GM19452 (cell line): ENCODE results near the gene PITPNM1.
A peak's percentile ranks its signal among the peaks of the same experiment; 100 is the strongest.
"Not testable (repeated sequence)": the region's sequence is repeated elsewhere in the genome, so short reads cannot be mapped to it uniquely, and the experiment has no call there.

Experiments used
- ATAC-seq: cut with Tn5 transposase; IDR thresholded peaks from one replicate; pipeline ENCODE4 v1.9.1; 2021; ENCODE audit not compliant: unreplicated experiment

Gene PITPNM1

DNA sequence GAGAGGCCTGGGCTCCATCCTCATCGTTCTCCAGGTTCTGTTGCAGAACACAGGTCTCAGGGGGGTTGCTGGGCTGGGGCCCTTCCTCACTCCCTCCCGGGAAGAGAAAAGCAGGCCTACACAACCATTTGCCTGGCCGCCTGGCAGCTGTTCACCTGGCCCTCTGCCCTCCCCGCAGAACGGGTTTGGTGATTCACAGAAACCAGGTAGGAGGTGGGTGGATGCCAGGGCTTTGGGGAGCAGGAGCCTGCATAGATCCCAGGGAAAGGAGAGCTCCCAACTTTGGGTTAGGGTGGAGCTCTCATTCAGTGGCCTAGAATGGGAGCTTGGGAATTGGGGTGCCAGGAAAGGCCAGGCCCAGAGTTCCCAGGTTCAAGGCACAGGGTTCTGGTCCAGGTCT, 37.1 kb downstream of the PITPNM1 start:
- no peak for ATAC-seq

DNA sequence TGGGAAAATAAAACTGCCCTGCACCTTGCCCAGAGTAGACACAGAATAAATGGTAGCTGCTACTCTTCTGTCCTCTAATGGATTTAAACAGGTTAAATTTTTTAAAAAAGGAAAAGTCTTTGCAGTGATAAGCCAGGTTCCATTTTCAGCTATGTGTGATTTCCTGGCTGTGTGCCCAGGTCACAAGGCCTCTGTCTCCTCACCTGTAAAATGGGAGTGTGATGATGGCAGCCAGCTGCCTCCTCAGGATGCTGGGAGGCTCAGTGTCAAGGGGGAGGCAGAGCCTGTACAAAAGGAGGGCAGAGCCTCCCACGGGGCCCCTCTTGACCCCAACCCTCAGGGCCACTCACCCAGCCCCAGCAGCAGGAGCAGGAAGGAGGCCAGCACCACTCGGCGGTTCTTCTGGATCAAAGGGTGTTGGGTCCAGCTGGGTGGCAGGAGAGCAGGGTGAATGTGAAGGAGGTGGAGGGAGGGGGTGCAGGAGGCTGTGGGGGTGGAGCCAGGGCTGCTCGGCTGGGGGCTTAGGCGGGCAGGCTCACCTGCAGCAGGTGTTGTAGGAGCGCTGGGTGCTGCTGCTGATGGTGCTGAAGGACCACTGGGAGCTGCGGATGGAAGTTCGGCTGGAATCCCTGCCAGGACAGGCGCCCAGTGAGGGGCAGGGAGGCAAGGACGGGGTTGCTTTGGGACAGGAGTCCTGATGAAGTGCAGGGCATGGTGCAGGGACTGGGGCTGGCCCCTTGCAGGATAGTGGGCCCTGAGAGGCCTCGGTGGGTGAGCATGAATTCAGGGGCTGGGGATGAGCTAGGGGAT, 38.0 kb downstream of the PITPNM1 start:
- no peak for ATAC-seq

DNA sequence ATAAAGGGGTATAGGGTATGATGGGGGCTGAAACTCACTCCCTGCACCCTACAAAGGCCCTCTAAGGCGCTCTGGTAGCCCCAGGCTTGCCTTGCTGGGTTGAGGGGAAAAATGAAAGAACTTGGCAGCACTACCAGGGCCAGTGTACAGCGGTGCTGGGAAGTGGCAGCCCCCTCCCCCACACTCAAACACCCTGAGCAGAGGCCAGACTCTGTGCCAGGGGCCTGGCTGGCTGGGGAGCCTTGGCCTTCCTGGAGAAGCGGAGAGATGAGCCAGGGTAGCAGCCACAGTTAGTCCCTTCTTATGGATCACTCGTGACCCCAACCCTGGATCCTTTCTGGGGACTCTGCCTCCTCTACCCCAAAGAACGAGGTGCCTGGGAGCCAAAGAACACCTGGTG, 38.8 kb downstream of the PITPNM1 start:
- ATAC-seq = no peak

DNA sequence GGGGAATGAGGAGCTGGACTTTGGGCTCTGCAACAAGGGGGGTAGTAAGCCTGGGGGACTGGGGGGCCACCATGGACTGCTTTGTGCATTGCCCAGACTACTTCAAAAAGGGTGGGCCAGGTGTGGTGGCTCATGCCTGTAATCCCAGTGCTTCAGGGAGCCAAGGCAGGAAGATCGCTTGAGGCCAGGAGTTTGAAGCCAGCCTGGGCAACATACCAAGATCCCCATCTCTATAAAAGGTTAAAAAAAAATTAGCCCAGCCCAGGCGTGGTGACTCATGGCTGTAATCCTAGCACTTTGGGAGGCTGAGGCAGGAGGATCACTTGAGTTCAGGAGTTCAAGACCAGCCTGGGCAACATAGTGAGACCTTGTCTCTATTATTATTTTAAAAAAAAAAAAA, 39.6 kb downstream of the PITPNM1 start:
- not testable (repeated sequence) for ATAC-seq

DNA sequence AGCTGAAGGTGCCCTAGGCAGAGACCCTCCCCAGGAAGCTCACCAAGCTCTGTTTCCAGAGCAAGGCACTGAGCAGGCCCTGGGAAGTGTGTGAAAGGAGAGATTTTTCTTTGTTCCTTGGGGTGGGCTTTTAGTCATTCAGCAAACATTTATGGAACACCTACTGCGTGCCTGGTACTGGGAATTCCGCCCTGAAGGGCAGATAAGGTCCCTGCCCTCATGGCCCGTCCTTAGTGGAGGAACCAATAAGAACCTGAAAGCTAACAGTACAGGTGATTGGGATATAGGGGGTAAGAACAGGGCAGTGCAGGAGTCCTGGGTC, 40.0 kb downstream of the PITPNM1 start:
- no peak for ATAC-seq

DNA sequence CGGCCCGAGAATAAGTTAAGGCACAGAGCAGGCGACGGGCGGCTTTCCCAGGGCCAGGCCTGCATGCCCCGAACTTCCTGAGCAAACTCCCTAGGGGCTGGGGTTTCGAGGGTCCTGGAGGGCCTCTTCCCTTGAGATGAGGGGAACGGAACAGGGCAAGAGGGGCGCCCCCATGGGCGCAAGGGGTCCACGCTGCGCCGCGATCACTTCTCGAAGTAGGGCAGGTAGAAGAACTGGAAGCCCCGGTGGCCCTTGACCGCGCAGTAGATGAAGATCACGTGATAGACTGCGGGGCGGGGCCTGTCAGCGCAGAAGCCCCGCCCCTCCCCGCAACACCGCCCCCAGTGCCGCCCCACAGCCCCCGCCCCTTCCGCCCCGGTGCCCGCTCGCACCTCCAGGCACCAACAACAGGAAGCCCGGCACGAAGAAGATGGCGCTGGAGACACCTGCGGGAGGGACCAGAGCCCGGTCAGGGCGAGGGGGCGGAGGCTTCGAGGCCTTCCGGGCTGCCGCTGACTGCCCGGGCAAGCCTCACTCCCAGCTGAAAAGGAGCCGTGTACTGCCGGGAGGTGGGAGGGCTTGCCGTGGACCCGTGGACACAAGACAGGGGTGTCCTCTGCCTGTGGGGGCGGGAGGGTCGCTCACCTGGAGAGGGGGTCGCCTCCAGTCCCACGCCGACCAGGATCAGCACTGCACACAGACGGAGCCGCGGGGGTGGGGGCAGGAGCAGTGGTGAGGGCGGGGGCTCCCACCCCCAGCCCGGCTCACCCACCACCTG, 40.6 kb downstream of the PITPNM1 start:
- peak; percentile 63 for ATAC-seq

DNA sequence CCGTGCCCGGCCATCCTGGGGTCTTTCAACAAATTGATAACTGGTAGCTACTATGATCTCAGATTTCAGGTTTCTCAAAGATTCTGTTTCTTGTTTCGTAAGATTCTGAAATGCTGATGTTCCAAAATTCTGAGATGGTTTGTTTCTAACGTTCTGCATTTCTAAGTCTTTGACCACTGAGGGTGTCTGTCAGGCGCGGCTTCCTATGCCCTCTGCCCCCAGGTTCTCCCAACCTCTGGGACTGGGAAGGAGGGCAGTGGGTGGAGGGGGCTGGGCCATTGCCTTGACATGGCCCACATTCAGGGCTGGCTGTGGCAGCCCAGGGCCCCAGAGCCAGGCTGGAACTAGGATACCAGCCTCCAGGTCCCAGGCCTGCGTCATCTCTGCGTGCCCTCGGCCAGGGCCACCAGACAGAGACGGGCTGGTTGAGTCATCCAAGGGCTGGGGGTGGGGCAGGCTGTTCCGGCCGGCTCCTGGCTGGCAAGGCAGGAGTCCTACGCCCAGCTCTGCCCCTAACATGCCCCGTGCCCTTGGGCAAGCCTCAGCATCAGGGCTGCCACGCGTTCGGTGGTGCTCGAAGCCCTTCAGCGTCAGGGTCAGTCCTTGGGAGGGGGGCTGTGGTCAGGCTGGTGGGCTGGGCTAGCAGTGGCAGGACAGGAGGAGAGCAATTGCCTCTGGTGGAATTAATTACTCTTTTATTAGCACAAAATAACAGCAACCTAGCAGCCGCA, 41.3 kb downstream of the PITPNM1 start:
- ATAC-seq = no peak

DNA sequence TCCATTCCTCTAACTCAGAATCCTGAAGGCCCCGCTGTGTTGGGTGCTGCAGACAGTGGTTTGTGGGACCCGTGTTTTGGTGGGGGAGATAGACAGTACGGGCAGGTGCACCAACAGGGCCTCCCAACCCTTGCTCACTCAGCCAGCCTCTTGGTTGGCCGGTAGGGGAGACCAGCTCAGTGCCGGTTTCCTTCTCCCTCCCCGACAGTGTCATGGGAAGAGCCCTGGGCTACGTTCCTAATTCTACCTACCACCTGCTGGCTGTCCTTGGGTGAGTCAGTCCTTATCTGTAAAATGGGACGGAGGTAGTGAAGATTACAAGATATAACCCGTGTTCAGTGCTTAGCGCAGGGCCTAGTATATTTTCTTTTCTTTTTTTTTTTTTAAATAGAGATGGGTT, 42.0 kb downstream of the PITPNM1 start:
- ATAC-seq = no peak

DNA sequence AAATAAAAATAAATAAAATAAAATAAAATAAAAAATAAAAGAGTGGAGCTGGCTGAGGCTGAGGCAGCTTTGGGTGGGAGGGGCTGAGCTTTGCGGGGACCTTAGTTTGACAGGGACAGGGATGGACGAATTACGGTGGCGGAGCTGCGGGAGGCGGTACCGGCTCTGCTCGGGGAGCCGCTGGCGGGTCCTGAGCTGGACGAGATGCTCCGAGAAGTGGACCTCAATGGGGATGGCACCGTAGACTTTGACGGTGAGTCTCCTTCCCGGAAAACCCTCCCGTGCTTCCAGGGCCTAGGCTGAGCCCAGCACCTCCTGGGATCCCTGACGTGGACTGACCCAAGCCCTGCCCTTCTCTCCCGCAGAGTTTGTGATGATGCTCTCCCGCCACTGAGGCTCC, 46.9 kb downstream of the PITPNM1 start:
- no peak for ATAC-seq

DNA sequence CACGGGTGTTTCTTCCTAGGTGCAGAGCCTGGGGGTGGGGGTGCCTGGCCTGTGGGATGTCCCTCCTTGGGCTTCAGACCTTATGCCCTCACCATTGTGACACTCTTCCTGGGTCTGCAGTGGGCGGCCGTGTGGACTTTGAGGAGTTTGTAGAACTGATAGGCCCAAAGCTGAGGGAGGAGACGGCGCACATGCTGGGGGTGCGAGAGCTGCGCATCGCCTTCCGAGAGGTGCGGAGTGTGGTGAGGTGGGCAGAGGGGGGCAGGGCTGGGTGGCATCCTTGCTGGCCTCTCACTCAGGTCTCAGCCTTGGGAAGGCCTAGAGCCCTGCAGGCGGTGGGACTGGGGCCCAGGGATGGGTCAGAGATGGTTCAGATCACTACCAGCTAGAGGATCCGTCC, 47.7 kb downstream of the PITPNM1 start:
- ATAC-seq = no peak

DNA sequence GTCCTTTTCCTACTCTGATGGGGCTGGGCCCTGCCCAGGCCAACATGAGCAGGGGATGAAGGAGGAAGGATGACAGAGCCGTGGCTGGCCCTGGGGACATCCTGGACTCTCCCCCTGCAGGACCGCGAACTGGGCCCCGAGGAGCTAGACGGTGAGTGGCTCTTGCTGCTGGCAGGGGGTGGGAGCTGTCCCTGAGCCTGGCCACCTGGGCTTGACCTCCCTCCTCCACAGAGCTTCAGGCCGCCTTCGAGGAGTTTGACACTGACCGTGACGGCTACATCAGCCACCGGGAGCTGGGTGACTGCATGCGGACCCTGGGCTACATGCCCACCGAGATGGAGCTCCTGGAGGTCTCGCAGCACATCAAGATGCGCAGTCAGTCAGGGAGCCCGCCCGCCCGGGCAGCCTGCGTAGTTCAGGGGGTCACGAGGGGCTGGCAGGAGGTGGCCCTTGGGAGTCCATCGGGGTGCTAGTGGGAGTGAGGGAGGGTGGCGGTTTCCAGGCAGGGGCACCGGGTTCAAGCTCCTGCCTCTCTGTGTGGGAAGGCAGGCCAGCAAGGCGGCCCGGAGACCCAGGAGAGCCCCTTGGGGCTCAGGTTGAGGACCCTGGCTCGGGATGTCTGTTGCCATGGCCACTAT, 49.0 kb downstream of the PITPNM1 start:
- ATAC-seq = no peak

DNA sequence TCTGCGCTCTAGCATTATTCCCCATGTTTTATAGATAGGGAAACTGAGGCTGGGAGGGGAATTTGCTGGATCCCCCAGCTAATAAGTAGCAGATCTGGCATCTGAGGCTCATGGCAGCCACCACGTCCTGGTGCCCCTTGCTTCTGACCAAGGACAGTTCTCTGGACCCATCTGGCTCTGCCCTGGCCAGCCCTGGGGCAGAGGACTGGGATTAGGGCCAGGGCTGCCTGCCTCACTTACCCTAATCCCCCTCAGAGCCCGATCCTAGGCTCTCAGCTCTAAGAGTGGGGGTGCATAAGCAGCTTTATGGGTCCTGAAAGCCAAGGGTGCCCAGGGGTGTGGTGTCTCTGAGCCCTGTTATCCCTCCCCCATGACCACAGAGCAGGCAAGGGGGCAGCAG, 50.1 kb downstream of the PITPNM1 start, which contains the start of gene CABP4:
CABP4 (plus strand) TSS at position 301 of the 400 bp plus-strand sequence; CDS start at position 371, 70 bp downstream.
- ATAC-seq = no peak

DNA sequence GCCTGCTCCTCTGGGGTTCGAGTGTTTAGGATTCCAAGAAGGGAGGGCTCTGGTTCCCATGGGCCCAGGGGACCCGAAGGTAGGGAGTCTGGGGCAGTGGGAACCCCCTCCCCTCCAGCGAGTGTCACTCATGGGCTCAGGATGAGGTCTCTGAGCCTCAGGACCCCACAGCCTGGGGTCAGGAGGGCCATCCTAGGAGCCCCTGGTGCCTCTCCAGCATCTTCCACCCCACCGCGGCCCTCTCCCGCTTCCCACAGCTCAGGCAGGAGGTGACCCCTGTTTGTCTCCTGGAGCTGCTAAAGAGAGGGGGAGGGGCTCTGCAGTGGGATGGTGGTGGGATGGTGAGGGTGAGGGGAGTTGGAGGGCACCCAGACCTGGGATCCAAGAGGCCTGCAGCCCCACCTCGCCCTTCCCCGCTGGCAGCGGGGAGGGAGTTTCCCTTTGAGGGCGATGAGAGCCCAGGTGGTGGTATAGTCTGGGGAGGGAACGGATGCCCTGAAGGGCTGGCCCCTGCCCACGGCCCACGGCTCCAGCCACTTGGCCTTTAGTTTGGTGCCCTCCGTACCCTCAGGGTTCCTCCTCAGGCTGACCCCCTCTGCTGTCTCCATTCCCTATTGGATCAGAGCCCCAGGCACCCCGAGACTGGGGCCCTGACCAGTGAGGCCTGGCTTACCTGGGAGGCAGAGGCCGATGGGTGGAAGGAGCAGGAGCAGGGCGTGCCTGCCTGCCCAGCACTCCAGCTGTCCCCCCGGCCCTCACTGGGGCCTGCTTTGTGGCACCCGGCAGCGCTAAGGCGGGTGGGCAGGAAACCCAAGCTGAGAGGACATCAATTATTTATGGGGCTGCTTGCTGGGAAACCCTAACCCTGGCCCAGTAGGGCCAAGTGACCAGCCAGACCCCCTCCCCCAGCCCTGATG, 51.1 kb downstream of the PITPNM1 start:
- ATAC-seq = no peak

DNA sequence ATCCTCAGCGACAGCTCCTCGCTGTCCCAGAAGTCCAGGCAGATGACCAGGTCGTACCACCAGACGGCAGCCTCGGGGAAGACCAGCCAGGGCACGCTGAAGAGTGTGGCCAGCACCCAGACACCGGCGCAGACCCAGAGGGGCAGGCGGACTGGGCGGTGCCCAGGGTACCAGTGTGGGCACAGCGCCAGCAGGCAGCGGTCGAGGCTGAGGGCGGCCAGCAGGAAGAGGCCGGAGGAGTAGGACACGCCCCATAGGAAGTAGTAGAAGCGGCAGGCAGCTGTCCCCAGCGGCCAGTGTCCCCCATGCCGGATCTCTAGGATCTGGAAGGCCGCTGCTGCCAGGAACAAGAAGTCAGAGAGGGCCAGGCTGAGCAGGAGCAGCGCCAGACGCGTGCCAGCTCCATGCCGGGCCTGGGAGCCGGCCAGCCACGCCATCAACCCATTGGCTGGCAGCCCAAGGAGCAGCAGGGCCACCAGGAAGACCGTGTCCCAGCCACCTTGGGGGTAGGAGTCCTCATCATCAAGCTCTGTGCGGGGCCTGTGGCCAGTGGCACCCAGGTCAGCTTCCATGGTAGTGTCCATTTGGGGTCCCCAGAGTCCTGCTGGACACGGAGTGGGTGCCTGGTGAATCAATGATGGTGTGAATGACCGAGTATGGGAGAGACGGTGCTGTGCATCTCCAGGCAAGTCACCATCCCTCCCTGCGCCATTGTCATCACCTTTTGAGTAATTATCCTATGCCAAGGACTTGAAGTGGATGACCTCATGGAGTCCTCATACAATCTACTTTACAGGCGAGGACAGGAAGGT, 52.8 kb downstream of the PITPNM1 start, which contains the start of gene GPR152:
GPR152 (minus strand) TSS at position 589 of the 812 bp plus-strand sequence; CDS start at position 584, 5 bp downstream.
- no peak for ATAC-seq

DNA sequence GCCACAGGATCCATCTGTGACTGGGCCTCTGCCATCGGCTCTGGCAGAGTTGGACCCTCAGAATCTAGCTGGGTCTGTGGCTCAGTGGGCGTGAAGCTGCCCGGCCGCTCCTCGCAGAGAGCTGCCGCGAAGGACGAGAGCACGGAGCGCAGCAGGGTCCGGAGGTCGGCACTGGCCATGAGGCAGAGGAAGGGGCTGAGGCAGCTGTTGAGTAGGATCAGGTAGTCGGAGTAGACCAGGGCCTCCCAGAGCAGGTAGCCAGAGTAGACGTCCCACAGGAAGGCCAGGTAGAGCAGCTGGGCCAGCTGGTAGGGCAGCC, 53.5 kb downstream of the PITPNM1 start:
- no peak for ATAC-seq

DNA sequence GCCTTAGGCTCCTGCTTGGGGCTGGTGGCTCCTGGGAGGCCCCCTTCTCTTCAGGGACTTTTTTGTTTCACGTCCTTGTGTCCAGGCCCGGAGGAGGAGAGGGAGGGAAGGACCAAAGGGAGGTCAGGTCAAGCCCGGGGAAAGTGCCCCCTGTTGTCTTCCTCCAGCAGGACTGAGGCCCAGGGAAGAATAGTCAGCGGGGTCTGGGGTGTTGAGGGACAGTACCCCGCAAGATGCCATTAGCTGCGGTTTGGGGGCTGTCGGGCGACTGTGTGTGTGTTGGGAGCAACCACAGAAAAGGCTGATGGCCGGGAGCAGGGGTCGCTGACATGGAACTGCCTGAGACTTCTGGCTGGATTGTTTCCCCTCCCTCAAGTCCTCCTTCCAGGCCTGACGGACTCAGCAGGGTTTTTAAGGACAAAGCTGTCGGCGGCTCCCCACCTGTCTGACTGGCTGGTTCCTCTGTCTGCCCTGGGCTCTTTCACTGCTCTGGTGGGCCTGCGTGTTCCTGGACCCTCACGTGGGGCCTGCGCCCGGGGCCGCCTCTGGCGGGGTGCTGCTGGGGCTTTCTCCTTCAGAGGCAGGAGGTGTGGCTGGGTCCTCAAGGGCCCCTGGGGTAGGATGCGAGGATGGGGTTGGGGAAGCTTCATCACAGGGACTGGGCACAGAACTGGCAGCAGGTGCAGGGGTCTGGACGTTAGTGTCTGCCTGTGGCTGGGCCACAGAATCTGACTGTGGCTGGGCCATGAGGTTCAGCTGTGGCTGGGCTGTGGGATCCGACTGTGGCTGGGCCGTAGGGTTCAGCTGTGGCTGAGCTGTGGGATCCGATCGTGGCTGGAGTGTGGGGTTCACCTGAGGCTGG, 54.1 kb downstream of the PITPNM1 start:
- no peak for ATAC-seq

DNA sequence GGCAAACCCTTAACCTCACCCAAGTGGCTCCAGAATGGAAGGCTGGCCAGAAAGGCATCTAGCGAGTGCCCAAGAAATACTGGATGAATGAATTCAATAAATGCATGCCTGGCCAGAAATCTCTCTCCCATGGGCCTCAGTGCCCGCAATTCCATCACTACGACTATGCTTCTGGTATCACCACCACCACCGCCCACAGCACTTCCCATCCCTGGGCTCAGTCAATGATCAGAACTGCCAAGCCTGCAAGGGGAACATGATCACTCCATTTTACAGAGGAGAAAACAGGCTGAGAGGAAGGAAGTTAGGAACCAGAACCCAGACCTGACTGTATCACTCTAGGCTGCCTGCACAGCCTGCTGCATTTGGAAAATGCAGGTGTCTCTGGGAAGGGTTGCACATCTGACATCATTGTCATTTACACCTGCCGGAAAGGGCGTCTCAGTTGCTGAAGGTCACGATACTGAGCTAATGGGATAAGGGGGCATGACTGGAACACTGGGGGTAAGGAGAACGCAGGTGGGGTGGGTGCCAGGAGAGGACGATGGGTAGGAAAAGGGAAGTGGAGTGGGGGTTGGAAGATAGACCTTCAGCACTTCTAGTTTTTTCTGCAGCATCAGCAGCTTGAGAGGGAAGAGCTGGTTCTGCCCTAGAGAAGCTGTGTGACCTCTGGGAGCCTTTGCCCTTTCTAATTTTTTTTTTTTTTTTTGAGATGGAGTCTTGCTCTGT, 55.9 kb downstream of the PITPNM1 start:
- ATAC-seq = no peak

DNA sequence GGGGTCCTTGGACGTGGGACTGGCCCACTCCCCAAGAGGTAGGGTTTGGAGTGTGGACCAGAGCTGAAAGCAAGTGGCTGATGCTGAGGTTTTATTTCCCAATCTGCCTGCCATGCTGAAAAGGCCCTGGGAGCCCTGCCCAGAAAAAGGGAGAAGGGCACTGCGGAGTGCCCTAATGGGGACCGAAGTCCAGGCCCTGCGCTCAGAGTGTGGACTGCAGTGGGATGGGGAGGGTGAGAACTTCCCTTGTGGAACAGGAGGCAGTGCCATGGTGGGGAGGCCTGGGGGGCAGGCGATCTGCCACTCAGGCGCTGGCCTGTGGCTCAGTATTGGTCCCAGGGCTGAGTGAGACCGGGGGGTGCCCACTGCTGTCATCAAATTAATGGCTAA, 56.9 kb downstream of the PITPNM1 start:
- ATAC-seq = no peak
